ENCODE results near the gene CARMIL1.
"Not testable (repeated sequence)": the region's sequence is repeated elsewhere in the genome, so short reads cannot be mapped to it uniquely, and the experiment has no call there.

The CARMIL1 gene

DNA sequence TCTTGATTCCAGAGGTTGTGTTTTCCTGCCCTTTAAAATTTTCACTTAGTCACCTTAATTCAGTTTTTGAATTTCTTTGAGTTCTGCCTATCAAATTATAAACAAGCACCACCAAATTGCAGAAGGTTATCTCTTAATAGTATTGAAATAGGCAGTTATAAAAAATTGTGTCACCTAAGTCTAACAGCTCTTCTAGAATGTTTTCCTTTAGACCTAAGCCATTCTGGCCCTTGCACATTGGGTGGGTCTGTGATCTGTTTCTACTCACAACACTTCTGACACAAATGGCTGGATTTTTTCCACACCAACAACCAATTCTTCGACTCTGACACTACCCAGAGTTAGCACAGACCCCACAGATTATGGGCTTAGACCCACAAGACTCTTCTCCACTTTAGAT, 101.9 kb downstream of the CARMIL1 start:
- no peak for DNase-seq (ENCODE audit: low read depth, low spot score)
- ChIA-PET CTCF (no interaction called here), POLR2A (no interaction called here)
- TF ChIP-seq, protein P1, sequence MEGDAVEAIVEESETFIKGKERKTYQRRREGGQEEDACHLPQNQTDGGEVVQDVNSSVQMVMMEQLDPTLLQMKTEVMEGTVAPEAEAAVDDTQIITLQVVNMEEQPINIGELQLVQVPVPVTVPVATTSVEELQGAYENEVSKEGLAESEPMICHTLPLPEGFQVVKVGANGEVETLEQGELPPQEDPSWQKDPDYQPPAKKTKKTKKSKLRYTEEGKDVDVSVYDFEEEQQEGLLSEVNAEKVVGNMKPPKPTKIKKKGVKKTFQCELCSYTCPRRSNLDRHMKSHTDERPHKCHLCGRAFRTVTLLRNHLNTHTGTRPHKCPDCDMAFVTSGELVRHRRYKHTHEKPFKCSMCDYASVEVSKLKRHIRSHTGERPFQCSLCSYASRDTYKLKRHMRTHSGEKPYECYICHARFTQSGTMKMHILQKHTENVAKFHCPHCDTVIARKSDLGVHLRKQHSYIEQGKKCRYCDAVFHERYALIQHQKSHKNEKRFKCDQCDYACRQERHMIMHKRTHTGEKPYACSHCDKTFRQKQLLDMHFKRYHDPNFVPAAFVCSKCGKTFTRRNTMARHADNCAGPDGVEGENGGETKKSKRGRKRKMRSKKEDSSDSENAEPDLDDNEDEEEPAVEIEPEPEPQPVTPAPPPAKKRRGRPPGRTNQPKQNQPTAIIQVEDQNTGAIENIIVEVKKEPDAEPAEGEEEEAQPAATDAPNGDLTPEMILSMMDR (IDR thresholded peaks at IDR 0.05; ENCODE audit: insufficient read depth, low read length, missing control alignments) = no peak
- no peak overlapping the region for H3K4me3 ChIP-seq (ENCODE audit: low read depth, low read length)

DNA sequence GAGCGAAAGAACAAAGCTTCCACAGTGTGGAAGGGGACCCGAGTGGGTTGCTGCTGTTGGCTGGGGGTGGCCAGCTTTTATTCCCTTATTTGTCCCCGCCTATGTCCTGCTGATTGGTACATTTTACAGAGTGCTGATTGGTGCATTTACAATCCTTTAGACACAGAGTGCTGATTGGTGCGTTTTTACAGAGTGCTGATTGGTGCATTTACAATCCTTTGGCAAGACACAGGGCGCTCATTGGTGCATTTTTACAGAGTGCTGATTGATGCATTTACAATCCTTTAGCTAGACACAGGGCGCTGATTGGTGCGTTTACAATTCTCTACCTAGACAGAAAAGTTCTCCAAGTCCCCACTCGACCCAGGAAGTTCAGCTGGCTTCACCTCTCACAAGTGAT, 103.3 kb downstream of the CARMIL1 start:
- POLR2A ChIA-PET; H3K4me3 ChIP-seq (ENCODE audit: low read depth, low read length); CTCF ChIA-PET; DNase-seq (ENCODE audit: low read depth, low spot score): not testable (repeated sequence)

DNA sequence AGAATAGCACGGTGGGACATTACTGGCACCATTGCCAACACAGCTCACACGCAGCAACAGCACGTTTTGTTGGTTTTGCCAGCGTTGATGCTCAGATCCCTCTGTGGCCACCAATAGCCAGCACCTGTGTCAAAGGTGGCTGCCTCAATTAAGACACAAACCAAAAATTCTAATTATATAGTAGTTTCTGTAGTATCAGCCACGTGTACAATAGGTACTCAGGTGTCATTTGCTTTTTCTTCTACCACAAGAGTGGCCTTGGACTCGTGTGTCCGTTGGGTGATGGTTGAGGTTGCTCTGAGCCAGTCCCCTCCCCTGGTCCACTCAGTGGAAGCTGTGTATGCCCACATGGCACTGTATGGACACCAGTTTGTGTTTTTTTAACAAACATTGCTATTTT, 105.1 kb downstream of the CARMIL1 start:
- TF ChIP-seq, protein P1 (IDR thresholded peaks at IDR 0.05; ENCODE audit: insufficient read depth, low read length, missing control alignments) = no peak
- CTCF ChIA-PET = no interaction called here
- POLR2A ChIA-PET = no interaction called here
- no peak overlapping the region for H3K4me3 ChIP-seq (ENCODE audit: low read depth, low read length)
- DNase-seq (ENCODE audit: low read depth, low spot score) = no peak

DNA sequence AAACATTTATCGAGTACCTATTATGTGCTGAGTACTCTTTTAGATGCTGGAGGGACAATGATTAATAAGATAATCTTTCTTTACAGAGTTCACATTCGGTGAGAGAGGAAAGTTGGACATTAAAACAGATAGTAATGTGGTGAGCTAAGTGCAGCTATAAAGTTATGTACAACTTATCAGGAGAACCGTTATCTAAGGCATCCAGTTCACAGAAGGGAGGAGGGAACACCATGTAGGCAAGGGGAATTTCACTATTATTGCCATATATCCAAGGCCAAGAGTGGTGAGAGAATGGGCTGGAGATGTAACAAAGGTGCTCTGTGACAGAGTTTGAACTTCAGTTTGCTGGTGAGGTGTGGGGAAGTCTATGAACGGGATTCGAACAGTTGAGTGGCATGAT, 105.8 kb downstream of the CARMIL1 start:
- CTCF ChIA-PET = no interaction called here
- TF ChIP-seq, protein P1 (IDR thresholded peaks at IDR 0.05; ENCODE audit: insufficient read depth, low read length, missing control alignments) = no peak
- H3K4me3 ChIP-seq (ENCODE audit: low read depth, low read length) = no peak overlapping the region
- no peak for DNase-seq (ENCODE audit: low read depth, low spot score)
- POLR2A ChIA-PET = no interaction called here

DNA sequence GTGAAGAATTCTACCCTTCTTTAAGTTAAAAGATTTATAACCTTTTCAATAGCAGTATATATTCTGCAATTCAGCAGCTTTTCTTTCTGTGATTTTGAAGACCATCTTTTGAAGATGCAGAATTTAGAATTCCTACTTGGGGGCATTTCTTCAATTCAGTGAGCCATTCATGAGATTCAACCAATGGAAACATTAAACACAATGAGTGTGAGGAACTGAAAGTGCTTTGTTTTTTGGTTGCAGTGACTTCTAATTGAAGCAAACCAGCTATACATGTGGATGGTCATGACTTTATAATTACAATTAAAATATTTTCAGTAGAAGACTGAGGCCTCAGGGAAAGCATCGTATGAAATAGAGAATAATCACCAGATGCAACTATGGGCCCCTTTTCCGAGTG, 108.3 kb downstream of the CARMIL1 start:
- CTCF ChIA-PET = no interaction called here
- POLR2A ChIA-PET = no interaction called here
- no peak overlapping the region for H3K4me3 ChIP-seq (ENCODE audit: low read depth, low read length)
- no peak for DNase-seq (ENCODE audit: low read depth, low spot score)
- TF ChIP-seq, protein P1 (IDR thresholded peaks at IDR 0.05; ENCODE audit: insufficient read depth, low read length, missing control alignments) = no peak

DNA sequence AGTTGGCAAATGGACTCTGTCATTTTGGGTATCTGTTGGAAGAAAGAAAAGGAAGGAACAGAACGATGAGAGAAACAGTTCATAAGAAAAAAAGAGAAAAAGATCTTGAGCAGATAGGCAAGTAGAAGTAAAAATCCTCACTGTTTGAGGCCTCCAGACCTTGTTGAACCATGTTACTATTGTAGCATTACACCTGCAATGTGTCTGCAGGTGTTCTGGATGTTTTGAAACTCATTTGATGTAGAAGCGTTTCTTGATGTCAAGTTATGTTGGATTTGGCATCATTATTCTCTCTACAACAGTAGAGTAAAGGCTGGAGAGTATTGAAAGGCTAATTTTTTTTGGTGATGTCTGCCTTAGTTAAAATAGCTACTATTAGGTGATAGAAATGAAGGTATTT, 108.7 kb downstream of the CARMIL1 start:
- TF ChIP-seq, protein P1 (IDR thresholded peaks at IDR 0.05; ENCODE audit: insufficient read depth, low read length, missing control alignments) = no peak
- ChIA-PET CTCF (no interaction called here), POLR2A (no interaction called here)
- no peak for DNase-seq (ENCODE audit: low read depth, low spot score)
- H3K4me3 ChIP-seq (ENCODE audit: low read depth, low read length) = no peak overlapping the region

DNA sequence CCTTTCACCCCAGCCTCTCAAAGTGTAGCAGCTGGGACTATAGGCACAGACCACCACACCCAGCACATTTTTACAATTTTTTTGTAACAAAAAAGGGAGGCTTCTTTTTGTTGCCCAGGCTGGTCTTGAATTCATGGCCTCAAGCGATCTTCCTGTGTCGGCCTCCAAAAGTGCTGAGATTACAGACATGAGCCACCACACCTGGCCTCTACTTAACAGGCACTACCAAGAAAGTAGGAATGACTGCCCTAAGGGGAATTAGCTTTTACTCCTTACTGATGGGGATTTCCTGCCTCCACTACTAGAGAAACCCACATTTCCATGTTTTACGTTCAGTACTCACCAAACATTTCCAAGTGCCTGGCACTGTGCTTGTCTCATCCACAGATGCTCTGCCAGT, 109.6 kb downstream of the CARMIL1 start:
- no peak overlapping the region for H3K4me3 ChIP-seq (ENCODE audit: low read depth, low read length)
- DNase-seq (ENCODE audit: low read depth, low spot score) = no peak
- ChIA-PET POLR2A (no interaction called here), CTCF (no interaction called here)
- TF ChIP-seq, protein P1 (IDR thresholded peaks at IDR 0.05; ENCODE audit: insufficient read depth, low read length, missing control alignments) = no peak

Measured in AG04449 (cell line).